NCI-H128 (cell line): ENCODE measurements around the gene CDR2.
"Not testable (repeated sequence)": the region's sequence is repeated elsewhere in the genome, so short reads cannot be mapped to it uniquely, and the experiment has no call there.

Experiments
- DNase-seq: peaks from one replicate; lab custom pipeline; 2025; ENCODE audit not compliant: unreplicated experiment; lab: John Stamatoyannopoulos, UW

The CDR2 gene

GRCh38 chr16:22375963-22376640 is 1.7 kb upstream of the CDR2 start:
- no peak for DNase-seq

DNA sequence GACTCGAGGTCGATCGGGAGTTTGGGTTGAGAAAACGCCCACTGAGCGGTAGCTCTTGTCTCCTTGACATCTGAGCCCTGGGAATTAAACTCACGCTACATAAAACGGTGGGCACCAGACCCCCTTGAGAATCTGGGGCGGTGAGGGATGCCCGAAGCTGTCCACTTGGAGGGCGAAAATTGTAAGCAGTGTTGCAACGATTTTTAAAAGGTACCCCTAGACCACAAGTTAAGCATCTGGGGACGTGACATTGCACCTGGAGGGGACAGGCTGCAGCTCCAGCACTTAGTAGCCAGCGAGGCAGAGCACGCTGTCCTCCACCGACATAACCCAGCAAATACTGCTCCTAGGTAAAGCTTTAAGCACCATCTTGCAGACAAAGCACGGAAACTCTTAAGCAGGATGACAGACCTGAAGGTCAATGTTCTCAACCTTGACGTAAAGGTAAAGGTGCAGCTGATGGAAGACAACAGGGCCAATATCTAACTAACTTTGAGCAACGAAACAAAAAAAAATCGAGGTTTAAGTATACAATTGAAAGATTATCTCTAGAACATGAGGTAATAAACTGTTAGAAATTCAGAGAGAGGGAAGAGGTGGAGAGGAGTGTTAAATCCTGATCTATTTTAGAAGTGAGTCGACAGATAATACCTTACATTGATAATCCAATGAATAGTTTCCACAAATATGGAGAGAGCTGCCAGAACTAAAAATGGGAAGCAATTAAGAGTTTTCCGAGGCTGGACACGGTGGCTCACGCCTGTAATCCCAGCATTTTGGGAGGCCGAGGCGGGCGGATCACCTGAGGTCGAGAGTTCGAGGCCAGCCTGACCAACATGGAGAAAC is 921 bp upstream of the CDR2 start:
- DNase-seq, result no peak

DNA sequence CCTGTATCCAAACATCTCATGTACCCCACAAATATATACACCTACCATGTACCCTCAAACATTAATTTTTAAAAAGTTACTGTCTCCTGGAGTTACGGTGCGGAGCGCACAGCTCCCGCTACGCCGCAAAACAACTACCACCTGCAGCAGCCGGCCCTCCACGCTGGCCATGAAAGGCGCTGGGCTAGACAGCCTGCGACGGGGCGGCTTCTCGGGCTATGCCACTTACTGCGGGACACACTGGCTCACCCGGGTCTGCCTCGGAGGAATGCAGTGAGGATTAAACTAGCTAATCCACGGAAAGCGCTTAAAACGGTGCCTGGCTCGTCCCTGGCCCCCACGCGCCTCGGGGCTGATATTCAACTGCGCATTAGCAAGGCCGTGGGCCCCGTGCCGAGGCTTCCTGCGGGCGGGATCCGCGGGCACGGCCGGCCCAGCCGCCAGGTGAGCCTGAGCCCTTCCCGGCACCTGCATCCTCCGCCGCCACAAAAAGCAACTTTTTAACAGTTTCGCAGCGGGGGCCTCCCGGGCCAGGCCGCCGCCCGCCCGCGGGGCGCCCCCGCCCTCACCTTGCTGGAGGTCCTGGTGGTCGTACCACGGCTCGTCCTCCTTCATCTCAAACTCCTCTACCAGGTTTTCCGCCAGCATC is 633 bp downstream of the CDR2 start:
- DNase-seq, result no peak

- no peak for DNase-seq
Measured at GRCh38 chr16:22372882-22373661, 1.3 kb downstream of the CDR2 start.

DNA sequence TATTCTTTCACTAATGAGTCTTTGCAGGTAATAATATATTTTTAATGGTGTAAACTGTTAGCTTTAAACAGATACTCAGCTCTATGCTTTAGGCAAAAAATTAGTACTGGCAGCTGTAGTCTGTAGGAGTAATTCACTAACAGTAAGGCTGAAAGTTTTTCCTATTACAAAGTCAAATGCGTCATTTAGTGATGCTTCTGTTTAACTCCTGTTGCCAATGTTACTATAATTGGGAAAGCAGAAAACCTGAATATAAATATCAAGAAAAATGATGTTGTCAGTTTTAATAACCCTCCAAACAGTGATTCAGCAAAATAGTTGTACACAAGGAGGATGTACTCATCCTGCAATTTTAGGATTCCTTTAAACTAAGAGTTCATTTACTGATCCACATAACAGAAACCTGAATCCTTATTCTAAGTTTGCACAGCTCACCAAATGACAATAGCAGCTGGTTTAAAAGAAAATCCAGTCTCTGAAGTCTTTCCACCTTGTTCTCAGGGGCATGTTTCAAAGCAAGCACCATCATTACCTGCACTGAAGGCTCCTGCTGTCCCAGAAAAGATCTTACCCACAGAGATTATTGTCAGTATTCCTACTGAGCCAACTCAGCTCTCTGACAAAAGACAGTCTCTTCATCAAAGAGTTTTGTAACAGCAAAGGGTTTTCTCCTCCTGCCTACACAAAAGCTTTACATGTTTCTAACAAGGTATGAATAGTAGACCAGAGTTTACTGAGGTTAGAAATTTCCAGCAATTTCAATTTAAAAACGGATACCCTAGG is 4.2 kb downstream of the CDR2 start:
- DNase-seq, result no peak

DNA sequence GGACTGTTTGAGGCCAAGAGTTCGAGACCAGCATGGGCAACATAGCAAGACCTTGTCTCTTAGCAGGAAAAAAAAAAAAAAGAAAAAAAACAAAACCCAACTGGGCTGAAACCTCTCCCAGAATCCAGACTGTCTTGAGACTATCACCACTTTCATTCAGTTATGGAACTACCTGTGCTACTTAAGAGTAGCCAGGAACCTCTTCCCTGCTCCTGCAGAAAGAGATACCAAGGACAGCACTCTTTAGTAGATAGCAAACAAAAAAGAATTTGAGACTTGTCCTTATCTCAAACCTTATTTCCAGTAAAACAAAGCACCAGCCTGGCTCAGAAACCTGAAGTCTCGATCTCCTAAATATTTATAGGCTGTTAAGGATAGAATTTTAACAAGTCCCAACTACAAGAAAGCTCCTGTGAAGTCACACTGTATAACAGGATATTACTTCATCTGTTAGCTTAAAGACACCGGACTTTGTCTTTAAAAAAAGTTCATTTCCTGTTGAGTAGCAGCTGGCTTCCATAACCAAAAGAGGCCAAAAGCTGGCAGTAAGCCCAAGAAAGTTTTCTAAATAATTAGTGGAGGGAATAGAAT is 5.1 kb downstream of the CDR2 start:
- DNase-seq, result no peak

DNA sequence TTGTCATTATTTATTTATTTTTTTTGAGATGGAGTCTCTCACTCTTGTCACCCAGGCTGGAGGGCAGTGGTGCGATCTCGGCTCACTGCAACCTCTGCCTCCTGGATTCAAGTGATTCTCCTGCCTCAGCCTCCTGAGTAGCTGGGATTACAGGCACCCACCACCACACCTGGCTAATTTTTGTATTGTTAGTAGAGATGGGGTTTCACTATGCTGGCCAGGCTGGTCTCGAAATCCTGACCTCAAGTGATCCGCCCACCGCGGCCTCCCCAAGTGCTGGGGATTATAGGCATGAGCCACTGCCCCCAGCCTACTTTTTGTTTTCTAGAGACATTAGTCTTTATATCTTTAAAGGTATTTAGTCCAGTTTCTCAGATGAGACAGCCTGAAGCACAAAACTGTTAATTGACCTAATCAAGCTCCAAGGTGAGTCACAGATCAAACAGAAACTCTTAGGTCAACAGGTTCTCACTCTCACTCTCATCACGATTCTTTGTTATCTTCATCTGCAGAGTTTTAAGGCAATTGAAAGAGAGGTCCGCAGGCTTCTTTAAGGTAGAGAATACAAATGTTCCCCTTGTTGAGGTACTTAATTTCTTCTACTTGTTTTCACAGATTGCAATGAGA is 6.1 kb downstream of the CDR2 start:
- DNase-seq, result not testable (repeated sequence)

DNA sequence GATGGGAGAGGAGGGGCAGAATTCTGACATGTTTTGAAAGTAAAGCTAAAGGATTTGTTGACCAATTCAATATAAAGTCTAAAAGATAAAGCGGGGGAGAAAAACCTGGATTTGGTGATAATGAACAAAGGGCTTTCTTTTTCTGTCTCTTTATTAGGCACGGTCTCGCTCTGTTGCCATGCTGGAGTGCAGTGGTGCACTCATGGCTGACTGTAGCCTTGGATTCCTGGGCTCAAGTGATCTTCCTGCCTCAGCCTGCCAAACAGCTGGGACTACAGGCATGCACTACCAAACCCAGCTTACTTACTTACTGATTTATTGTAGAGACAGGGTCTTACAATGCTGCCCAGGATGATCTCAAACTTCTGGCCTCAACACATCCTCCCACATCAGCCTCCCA is 7.5 kb downstream of the CDR2 start:
- DNase-seq, result no peak

DNA sequence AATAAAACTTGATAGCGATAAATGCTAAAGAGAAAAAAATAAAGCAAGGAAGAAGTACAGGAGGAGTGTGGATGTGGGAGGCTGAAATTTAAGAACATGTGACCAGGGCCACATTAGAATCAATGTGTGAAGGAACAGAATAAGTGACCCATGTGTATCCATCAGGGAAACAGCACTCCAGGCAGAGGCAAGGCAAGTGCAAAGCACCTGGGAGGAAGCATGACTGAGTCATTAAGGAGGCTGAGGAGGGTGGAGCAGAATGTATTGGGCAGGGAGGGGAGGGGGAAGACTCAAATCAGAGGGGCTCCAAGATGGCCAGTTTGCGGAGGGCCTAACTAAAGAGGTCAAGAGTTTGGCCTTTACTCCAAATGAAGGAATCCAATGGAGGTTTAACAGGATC is 8.0 kb downstream of the CDR2 start:
- DNase-seq, result no peak

- DNase-seq, result no peak
Measured at GRCh38 chr16:22364241-22364640, 10.2 kb downstream of the CDR2 start.

DNA sequence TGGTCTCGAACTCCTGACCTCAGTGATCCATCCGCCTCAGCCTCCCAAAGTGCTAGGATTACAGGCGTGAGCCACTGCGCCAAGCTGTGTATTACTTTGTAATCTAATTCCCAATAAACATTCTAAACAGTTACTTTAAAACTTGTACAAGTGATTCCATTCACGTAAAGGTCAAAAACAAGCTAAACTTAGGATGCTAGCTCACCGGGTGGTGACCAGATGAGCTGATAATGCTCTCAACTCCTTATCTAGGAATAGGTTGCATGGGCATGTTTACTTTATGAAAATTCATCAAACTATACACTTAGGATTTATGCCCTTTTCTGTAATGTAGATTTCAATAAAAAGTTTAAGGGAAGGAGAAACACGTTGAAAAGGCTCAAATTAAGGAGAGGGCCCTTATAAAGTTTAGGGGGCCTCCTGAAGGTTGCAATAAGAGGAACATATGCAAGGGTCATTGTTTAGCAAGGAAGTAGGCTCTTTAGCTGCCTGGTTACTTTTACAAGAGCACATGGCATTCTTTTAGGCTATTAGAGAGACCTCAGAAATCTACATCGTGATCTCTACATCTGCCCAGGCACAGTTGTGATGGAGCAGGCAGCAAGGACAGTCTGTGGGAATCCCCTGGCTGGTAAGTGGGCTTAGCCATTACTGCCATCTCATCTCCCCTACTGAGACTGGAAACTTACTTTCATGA is 13.3 kb downstream of the CDR2 start:
- no peak for DNase-seq

DNA sequence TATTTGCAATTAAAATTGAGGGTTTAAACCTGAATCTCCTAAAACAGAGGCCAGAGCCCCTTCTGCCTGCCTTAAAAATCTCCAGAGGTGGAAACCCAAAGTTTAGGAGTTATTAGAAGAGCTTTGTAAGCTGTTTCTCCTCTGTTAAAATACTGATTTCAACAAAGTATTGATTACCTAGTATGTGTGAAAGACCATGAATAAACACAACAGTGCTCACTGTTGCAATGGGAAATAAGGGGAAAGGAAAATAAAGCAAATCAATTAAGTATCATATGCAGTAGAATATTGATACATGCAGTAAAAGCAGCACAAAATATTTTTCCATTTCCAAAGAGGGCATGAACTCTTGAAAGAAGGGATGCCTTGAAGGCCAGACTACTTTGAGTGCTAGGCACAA is 14.7 kb downstream of the CDR2 start:
- no peak for DNase-seq

- DNase-seq, result no peak
Measured at GRCh38 chr16:22358000-22358399, 16.4 kb downstream of the CDR2 start.

GRCh38 chr16:22357635-22357971 is 16.8 kb downstream of the CDR2 start:
- DNase-seq, result no peak

DNA sequence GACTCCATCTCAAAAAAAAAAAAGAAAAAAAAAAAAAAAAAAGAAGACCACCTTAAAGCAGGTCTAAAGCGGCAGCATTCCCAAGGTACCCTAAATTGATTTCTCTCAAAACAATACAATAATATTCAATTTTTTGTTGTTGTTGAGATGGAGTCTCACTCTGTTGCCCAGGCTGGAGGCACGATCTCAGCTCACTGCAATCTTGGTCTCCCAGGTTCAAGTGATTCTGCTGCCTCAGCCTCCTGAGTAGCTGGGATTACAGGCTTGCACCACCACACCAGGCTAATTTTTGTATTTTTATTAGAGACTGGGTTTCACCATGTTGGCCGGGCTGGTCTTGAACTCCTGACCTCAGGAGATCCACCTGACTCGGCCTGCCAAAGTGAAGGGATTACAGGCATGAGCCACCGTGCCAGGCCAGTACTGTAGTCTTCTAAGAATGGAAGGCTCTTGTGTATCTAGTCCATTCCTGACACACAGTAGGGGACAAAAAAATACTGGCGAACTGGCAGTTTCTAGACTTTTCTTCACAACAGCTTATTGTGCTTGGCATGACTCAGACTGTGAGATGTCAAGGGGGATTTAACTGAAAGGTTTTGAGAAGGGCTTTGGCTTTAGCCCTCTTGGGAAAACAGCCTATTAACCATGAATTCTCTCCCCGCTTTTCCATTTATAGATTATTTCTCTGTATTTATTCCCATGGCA is 17.3 kb downstream of the CDR2 start:
- DNase-seq, result no peak

DNA sequence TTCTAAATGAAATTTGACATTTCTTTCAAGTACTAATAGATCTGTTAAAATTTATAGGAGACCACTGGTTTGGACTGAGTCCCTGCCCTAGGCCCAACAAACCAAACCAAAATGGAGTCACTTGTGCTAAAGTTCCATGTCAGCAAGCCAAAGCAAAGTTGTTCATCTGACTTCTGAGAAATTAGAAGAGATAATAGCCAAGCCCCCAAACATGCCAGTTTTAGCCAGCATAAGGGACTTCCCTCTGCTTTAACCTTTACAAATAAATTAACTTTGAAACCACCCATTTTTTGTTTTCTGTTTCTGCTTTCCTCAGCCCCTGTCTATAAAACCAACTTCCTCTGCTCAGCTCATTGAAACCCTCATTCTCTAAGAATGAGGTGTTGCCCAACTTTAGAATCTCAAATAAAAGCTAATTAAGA is 18.9 kb downstream of the CDR2 start:
- no peak for DNase-seq

DNA sequence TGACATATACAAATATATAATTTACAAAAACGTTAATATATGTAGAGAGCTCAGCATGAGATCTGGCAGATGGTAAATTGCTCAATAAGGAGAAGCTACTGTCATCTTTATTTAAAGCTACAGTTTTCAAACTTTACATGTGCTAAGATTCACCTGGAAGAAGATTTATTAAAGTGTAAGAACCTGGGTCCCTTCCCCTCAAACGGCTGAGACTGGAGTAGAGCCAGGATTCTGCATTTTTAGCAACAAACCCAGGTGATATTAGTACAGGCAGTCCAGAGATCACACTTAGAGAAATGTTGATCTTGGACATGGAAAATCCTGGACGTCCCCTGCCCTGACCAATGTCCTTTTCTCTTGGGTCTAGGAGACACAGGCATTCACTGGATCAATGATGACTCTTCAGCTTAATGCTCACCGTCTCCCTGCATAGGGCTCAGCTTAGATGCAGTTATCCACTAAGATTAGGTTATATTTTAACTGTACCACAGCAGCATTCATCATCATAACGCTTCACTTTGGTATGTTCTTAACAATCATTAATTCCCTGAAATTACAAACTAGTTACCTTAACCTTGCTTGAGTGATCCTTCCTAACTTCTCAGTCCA is 20.4 kb downstream of the CDR2 start:
- DNase-seq, result no peak
